Measurements from ENCODE around the gene ANO7. TPM values are rescaled to one million over a fixed set of nuclear protein-coding genes. Genes with fewer than 3 reads are reported as not detected.

Gene ANO7
- total RNA-seq, 2 experiments from 2014 or later, result 0.14 to 0.25 TPM

DNA sequence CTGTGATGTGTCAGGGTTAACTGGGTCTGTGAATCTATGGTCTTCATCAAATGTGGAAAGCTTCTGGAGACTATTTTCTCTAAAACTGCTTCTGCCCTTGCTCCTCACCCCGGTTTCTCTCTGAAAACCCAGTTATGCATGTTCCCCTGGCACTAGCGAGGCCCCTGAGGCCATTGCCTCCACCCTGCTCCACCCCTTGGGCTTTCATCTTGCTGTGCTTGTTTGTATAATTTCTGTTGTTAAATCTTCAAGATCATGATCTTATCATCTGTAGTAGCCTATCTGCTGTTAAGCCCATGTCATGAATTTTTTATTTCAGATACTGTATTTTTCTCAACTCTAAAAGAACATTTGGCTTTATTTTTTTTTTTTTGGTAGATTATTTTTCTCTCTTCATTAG, 14.9 kb upstream of the ANO7 start:
- H3K9me3 Mint-ChIP-seq, result no peaks in the 10 kb centered on the region
- TF ChIP-seq, protein P1, sequence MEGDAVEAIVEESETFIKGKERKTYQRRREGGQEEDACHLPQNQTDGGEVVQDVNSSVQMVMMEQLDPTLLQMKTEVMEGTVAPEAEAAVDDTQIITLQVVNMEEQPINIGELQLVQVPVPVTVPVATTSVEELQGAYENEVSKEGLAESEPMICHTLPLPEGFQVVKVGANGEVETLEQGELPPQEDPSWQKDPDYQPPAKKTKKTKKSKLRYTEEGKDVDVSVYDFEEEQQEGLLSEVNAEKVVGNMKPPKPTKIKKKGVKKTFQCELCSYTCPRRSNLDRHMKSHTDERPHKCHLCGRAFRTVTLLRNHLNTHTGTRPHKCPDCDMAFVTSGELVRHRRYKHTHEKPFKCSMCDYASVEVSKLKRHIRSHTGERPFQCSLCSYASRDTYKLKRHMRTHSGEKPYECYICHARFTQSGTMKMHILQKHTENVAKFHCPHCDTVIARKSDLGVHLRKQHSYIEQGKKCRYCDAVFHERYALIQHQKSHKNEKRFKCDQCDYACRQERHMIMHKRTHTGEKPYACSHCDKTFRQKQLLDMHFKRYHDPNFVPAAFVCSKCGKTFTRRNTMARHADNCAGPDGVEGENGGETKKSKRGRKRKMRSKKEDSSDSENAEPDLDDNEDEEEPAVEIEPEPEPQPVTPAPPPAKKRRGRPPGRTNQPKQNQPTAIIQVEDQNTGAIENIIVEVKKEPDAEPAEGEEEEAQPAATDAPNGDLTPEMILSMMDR (IDR thresholded peaks at IDR 0.05), result no peak
- Histone ChIP-seq H3K4me3 (ENCODE audit: low read length) (no peak overlapping the region), H3K27ac (ENCODE audit: low read depth in 1 of 2, low read length in 2 of 2) (no peak overlapping the region), H3K9me3 (ENCODE audit: control insufficient read depth in 1 of 2, insufficient read depth in 1 of 2, low read length in 2 of 2) (peaks cover 10 to 13% of the 10 kb centered on the region in 2 experiments), H3K4me1 (ENCODE audit: insufficient read depth, low read length) (no peaks in the 10 kb centered on the region), H3K36me3 (ENCODE audit: insufficient read depth, low read length) (peaks cover 75% of the 10 kb centered on the region), H3K27me3 (ENCODE audit: control insufficient read depth in 1 of 2, insufficient read depth in 2 of 2, low read length in 2 of 2) (no peaks in the 10 kb centered on the region)
- no peak overlapping the region for H3K4me3 Mint-ChIP-seq
- DNase-seq, result no peak
- no peaks in the 10 kb centered on the region for H3K4me1 Mint-ChIP-seq (ENCODE audit: low read depth)
- ChIA-PET POLR2A (no interaction called here), CTCF (interaction anchor here (1.5 kb wide), 1 partner anchor 96 kb away, joined by 3 read pairs; no protein-coding TSS in a partner anchor)
- no peak overlapping the region for H3K27ac Mint-ChIP-seq
- H3K36me3 Mint-ChIP-seq (ENCODE audit: low read depth), result peaks cover 92% of the 10 kb centered on the region
- no peak for ATAC-seq (ENCODE audit: poor library complexity)
- H3K27me3 Mint-ChIP-seq, result no peaks in the 10 kb centered on the region
- intact Hi-C loops (cut with DNase I, micrococcal nuclease), result no loop called here

DNA sequence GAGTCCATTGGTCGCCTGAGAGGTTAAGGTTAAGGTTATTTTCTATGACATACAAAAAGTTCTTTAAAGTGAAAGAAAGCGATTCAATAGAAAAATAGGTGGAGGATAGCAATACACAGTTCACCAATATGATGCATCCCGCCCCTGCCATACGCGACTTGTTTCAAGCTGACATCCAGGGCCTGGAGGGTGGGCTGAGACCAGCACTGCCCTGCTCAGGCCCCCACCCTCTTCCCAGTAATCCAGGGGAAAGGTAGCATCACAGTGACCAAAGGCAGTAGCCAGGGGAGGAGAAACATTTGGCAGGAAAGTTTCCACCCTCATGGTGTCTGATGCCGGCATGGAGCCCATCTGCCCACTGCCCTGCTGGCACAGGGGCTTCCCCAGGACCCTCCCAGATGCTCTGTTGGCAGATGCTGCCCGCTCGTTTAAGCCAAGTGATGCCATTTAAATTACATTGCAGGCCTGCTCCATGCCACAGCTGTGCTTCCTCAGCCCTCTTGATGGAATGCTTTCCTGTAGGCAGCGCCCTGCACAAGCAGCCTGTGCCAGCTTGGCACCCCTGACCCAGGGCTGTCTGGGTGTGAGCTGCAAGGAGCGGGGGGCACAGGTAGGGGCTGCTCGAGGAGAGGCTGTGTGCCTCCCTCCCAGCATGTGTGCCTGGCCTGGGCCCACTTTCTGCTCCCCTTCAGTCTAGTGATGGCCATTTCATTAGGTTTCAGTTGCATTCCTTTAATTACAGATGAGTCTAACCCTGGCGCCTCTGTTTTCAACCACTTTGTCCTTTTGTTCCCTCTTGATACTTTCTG, 10.7 kb upstream of the ANO7 start:
- ChIA-PET CTCF (no interaction called here), POLR2A (no interaction called here)
- Histone ChIP-seq H3K27me3 (ENCODE audit: control insufficient read depth in 1 of 2, insufficient read depth in 2 of 2, low read length in 2 of 2) (no peaks in the 10 kb centered on the region), H3K9me3 (ENCODE audit: control insufficient read depth in 1 of 2, insufficient read depth in 1 of 2, low read length in 2 of 2) (no peaks in the 10 kb centered on the region), H3K27ac (ENCODE audit: low read depth in 1 of 2, low read length in 2 of 2) (no peak overlapping the region), H3K4me1 (ENCODE audit: insufficient read depth, low read length) (no peaks in the 10 kb centered on the region), H3K36me3 (ENCODE audit: insufficient read depth, low read length) (peaks cover 57% of the 10 kb centered on the region), H3K4me3 (ENCODE audit: low read length) (no peak overlapping the region)
- H3K9me3 Mint-ChIP-seq, result no peaks in the 10 kb centered on the region
- peaks cover 67% of the 10 kb centered on the region for H3K36me3 Mint-ChIP-seq (ENCODE audit: low read depth)
- ATAC-seq (ENCODE audit: poor library complexity) (no peak), DNase-seq (no peak)
- TF ChIP-seq, protein P1 (IDR thresholded peaks at IDR 0.05), result no peak
- intact Hi-C loops (cut with DNase I, micrococcal nuclease), result no loop called here
- no peaks in the 10 kb centered on the region for H3K27me3 Mint-ChIP-seq
- H3K4me3 Mint-ChIP-seq, result no peak overlapping the region
- H3K27ac Mint-ChIP-seq, result no peak overlapping the region
- no peaks in the 10 kb centered on the region for H3K4me1 Mint-ChIP-seq (ENCODE audit: low read depth)

DNA sequence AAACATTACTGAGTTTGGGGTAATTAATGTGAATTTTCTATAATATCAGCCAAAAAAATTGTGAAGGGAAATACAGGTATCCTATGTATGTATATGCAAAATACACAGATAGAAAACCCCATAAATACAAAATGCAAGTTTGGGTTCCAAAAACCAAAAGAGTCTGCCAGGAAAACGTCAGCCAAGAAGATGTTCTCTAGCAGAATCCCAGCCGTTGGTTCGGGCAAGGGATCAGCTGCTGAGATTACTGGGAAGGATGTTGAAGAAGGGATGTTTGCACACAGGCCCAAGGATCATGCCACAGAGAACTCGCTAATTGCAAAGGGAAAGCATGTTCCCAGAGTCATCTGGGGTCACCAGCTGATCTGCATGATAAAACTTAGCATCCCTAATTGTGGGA, 9.5 kb upstream of the ANO7 start:
- H3K4me3 Mint-ChIP-seq, result no peak overlapping the region
- ChIA-PET CTCF (no interaction called here), POLR2A (interaction anchor here (0.7 kb wide), 1 partner anchor 100 kb away, joined by 3 read pairs; no protein-coding TSS in a partner anchor)
- H3K27me3 ChIP-seq (ENCODE audit: control insufficient read depth in 1 of 2, insufficient read depth in 2 of 2, low read length in 2 of 2), result no peaks in the 10 kb centered on the region
- H3K36me3 ChIP-seq (ENCODE audit: insufficient read depth, low read length), result peaks cover 61% of the 10 kb centered on the region
- TF ChIP-seq, protein P1 (IDR thresholded peaks at IDR 0.05), result no peak
- DNase-seq, result no peak
- no peak overlapping the region for H3K4me3 ChIP-seq (ENCODE audit: low read length)
- H3K9me3 Mint-ChIP-seq, result no peaks in the 10 kb centered on the region
- H3K4me1 ChIP-seq (ENCODE audit: insufficient read depth, low read length), result no peaks in the 10 kb centered on the region
- H3K27ac Mint-ChIP-seq, result no peak overlapping the region
- intact Hi-C loops (cut with DNase I, micrococcal nuclease), result no loop called here
- no peaks in the 10 kb centered on the region for H3K4me1 Mint-ChIP-seq (ENCODE audit: low read depth)
- H3K9me3 ChIP-seq (ENCODE audit: control insufficient read depth in 1 of 2, insufficient read depth in 1 of 2, low read length in 2 of 2), result no peaks in the 10 kb centered on the region
- ATAC-seq (ENCODE audit: poor library complexity), result no peak
- no peak overlapping the region for H3K27ac ChIP-seq (ENCODE audit: low read depth in 1 of 2, low read length in 2 of 2)
- H3K27me3 Mint-ChIP-seq, result no peaks in the 10 kb centered on the region
- peaks cover 63% of the 10 kb centered on the region for H3K36me3 Mint-ChIP-seq (ENCODE audit: low read depth)

All from CD4-positive, alpha-beta T cell (primary cell).